Right lobe of liver (tissue), 6 donors: ENCODE measurements around the gene RAB11B. TPM values are rescaled to one million over a fixed set of nuclear protein-coding genes. Genes with fewer than 3 reads are reported as not detected.
"Not testable (repeated sequence)": the region's sequence is repeated elsewhere in the genome, so short reads cannot be mapped to it uniquely, and the experiment has no call there.

Experiments used
- ATAC-seq, 4 donors: fragments of 200-7000 bp; cut with Tn5 transposase; one replicate each; pipeline ENCODE4 v1.9.1; 2020; ENCODE audit warnings: mild to moderate bottlenecking in 4 of 4, moderate library complexity in 4 of 4
- DNase-seq, 3 donors: peaks; one replicate each; pipeline ENCODE4 v3.0.0-alpha.2; 2020
- H3K27ac ChIP-seq, 3 donors: fragments of 200-600 bp; one replicate each; pipeline ENCODE4 v1.8.0; 2022
- H3K27me3 ChIP-seq, 2 donors: fragments of 200-600 bp; one replicate each; pipeline ENCODE4 v1.8.0; 2022
- H3K36me3 ChIP-seq, 4 donors: fragments of 200-600 bp; sonication (generic) in 1 of 4; one replicate each; pipeline versions ENCODE4 v1.5.1 to v1.8.0; 2017 to 2022; ENCODE audit warnings: control low read depth in 1 of 4
- H3K4me1 ChIP-seq, 4 donors: fragments of 200-600 bp; sonication (generic) in 1 of 4; one replicate each; pipeline versions ENCODE4 v1.5.1 to v1.8.0; 2017 to 2022; ENCODE audit warnings: control low read depth in 1 of 4
- H3K4me3 ChIP-seq, 3 donors: fragments of 200-600 bp; one replicate each; pipeline ENCODE4 v1.8.0; 2022
- H3K9me3 ChIP-seq, 4 donors: fragments of 200-600 bp; sonication (generic) in 1 of 4; one replicate each; pipeline versions ENCODE4 v1.5.1 to v1.8.0; 2017 to 2022; ENCODE audit warnings: control low read depth in 1 of 4
- CTCF ChIP-seq, 4 donors: fragments of 200-600 bp in 3 of 4; fragments of 450-650 bp in 1 of 4; IDR thresholded peaks; one replicate each; pipeline versions ENCODE4 v1.5.1 to v1.8.0; 2016 to 2022; ENCODE audit warnings: antibody characterized with exemption in 4 of 4, mild to moderate bottlenecking in 2 of 4
- POLR2A ChIP-seq: fragments of 450-650 bp; IDR thresholded peaks from one replicate; pipeline ENCODE4 v1.6.1; 2017; ENCODE audit warnings: antibody characterized with exemption, mild to moderate bottlenecking
- WGBS: methylation state at CpG from one replicate; pipeline ENCODE4 v1.1.6; 2018; ENCODE audit warnings: low coverage, low lambda C conversion rate; ENCODE audit not compliant: insufficient coverage; ENCODE audit errors: missing lambda C conversion rate; 5-methylcytosine and 5-hydroxymethylcytosine counted together
- intact Hi-C, 2 donors: fragments of 100-400 bp; cut with DNase I; formaldehyde crosslinking; loops; one replicate each; pipeline versions ENCODE4 v1.11.2 to v1.14.1; 2022
- total RNA-seq, 6 experiments: library from RNA; depleted of rRNA in 2 of 6; stranded (reverse); fragments of >200 nt in 2 of 6; fragmentation: NEBNext Ultra II Directional in 3 of 6; extraction: Animal tissue kit (Norgen Biotek cat#: 25700) in 3 of 6; gene quantifications; one replicate each; pipeline versions ENCODE4 v1.1.0 to v1.2.4, GENCODE V29; 2016 to 2023
- donor health status: DM: no; HTN: yes; CAD: no.
- donor health status: DM: no; HTN: no; CAD: no.
- donor health status: DM: no; HTN: no; CAD: no.
- donor health status: DM: no; HTN: yes; CAD: no.
- donor health status: DM: no; HTN: yes; CAD: no.

Gene RAB11B
- total RNA-seq, 6 experiments from 2014 or later: 27.2 to 58.0 (median 54.2) TPM

- Histone ChIP-seq H3K4me1 (peaks cover 0 to 53% (median 25%) of the 10 kb centered on the region in 4 donors), H3K4me3 (no peak overlapping the region), H3K27me3 (no peaks in the 10 kb centered on the region), H3K27ac (peak overlapping the region; percentile 33 to 72 (median 53)), H3K36me3 (peaks cover 0 to 19% (median 4%) of the 10 kb centered on the region in 4 donors), H3K9me3 (no peaks in the 10 kb centered on the region)
- no peak for DNase-seq
- 47% methylated on average over 9 of the region's 19 CpGs for WGBS
- intact Hi-C loops: no loop called here
- peak in 3 of 4 donors; percentile 0 to 34 (median 2) for ATAC-seq
- TF ChIP-seq CTCF (IDR thresholded peaks at IDR 0.05) (no peak), POLR2A (no peak)
Measured at GRCh38 chr19:8370176-8371010, 19.8 kb upstream of the RAB11B start.

- Histone ChIP-seq H3K36me3 (peaks cover 0 to 19% (median 4%) of the 10 kb centered on the region in 4 donors), H3K4me3 (no peak overlapping the region), H3K27ac (peak overlapping the region; percentile 22 to 72 (median 53)), H3K9me3 (no peaks in the 10 kb centered on the region), H3K27me3 (no peaks in the 10 kb centered on the region), H3K4me1 (peaks cover 0 to 53% (median 23%) of the 10 kb centered on the region in 4 donors)
- no peak for TF ChIP-seq CTCF (IDR thresholded peaks at IDR 0.05)
- TF ChIP-seq POLR2A: peak; percentile 39
- DNase-seq (peak in 1 of 3 donors; percentile 43), ATAC-seq (peak in 2 of 4 donors; percentile 0)
- intact Hi-C loops: no loop called here
- 59% methylated on average over 5 of the region's 28 CpGs for WGBS
Measured at GRCh38 chr19:8371011-8371804, 19.0 kb upstream of the RAB11B start.

- 45% methylated on average over 14 of the region's 26 CpGs for WGBS
- Histone ChIP-seq H3K9me3 (no peaks in the 10 kb centered on the region), H3K4me3 (no peak overlapping the region), H3K27ac (peak overlapping the region; percentile 23 to 92 (median 90)), H3K36me3 (peaks cover 0 to 16% (median 4%) of the 10 kb centered on the region in 4 donors), H3K4me1 (peaks cover 0 to 31% (median 14%) of the 10 kb centered on the region in 4 donors), H3K27me3 (no peaks in the 10 kb centered on the region)
- DNase-seq (peak in 2 of 3 donors; percentile 87 to 89), ATAC-seq (peak; percentile 63 to 93 (median 88))
- intact Hi-C loops: no loop called here
- TF ChIP-seq CTCF (IDR thresholded peaks at IDR 0.05): peak in 3 of 4 donors; percentile 12 to 70 (median 56)
- TF ChIP-seq POLR2A: no peak
Measured at GRCh38 chr19:8373867-8374813, 16.0 kb upstream of the RAB11B start.

- Histone ChIP-seq H3K4me1 (peaks cover 0 to 21% (median 7%) of the 10 kb centered on the region in 4 donors), H3K36me3 (peaks cover 0 to 16% (median 4%) of the 10 kb centered on the region in 4 donors)
- ATAC-seq, H3K9me3 ChIP-seq, H3K27ac ChIP-seq, H3K4me3 ChIP-seq, intact Hi-C loops, H3K27me3 ChIP-seq: not testable (repeated sequence)
- peak in 1 of 3 donors; percentile 19 for DNase-seq
- WGBS: no CpG with 5 or more reads among the region's 32 CpGs
Measured at GRCh38 chr19:8375766-8376165, 14.4 kb upstream of the RAB11B start.

- H3K27me3 ChIP-seq: not testable (repeated sequence)
Measured at GRCh38 chr19:8376373-8376974, 13.7 kb upstream of the RAB11B start.

More at GRCh38 chr19:8376373-8376974, 13.7 kb upstream of the RAB11B start:
- H3K36me3 ChIP-seq: peaks cover 0 to 16% (median 4%) of the 10 kb centered on the region in 4 donors
- 98% methylated on average over 4 of the region's 10 CpGs for WGBS
- ATAC-seq, H3K9me3 ChIP-seq, H3K27ac ChIP-seq, H3K4me3 ChIP-seq, DNase-seq, intact Hi-C loops: not testable (repeated sequence)
- H3K4me1 ChIP-seq: peaks cover 0 to 14% (median 4%) of the 10 kb centered on the region in 4 donors
